Small intestine (tissue), 4 donors: ENCODE data around the gene MOG. TPM values are rescaled to one million over a fixed set of nuclear protein-coding genes. Genes with fewer than 3 reads are reported as not detected.

Experiments
- polyA plus RNA-seq, 4 donors: library from polyadenylated mRNA; stranded (reverse) in 3 of 4; unstranded in 1 of 4; fragments of 200-250 nt in 3 of 4; fragments of 120-200 nt in 1 of 4; gene quantifications; one replicate each; pipeline versions ENCODE4 v1.2.1 to v1.2.3, GENCODE V29; 2013
- donor health status: healthy with polysubstance abuse.
- donor health status: Bipolar disorder and iron deficiency.
- donor health status: healthy.

MOG gene
- polyA plus RNA-seq, 4 donors, result 0.07 TPM; not detected in 3

Other genes with a start within 250 kb of the MOG start
- gene OR12D1, start 242.2 kb upstream of the MOG start, polyA plus RNA-seq, result not detected
- gene OR10C1, start 217.8 kb upstream of the MOG start, polyA plus RNA-seq, result not detected
- gene OR11A1, start 200.0 kb upstream of the MOG start, polyA plus RNA-seq, result not detected
- not detected for gene OR2H1, start 199.9 kb upstream of the MOG start, polyA plus RNA-seq
- not detected for gene MAS1L, start 169.1 kb upstream of the MOG start, polyA plus RNA-seq
- 10 to 100 TPM in 2 of 4 donors, 1 to 10 TPM in 1, not detected in 1; 4.6 to 20.0 (median 17.0) TPM for gene UBD, start 97.4 kb upstream of the MOG start, polyA plus RNA-seq
- gene OR2H2, start 72.0 kb upstream of the MOG start, polyA plus RNA-seq, result not detected
- gene GABBR1, start 23.9 kb upstream of the MOG start, polyA plus RNA-seq, result 10 to 100 TPM in 2 of 4 donors, 1 to 10 TPM in 1, under 1 TPM in 1; 0.22 to 12.2 (median 7.1) TPM
- 1 to 10 TPM in 1 of 4 donors, not detected in 3; 1.4 TPM for gene ZFP57, start 24.1 kb downstream of the MOG start, polyA plus RNA-seq
- gene HLA-F, start 66.3 kb downstream of the MOG start, polyA plus RNA-seq, result 100 to 1,000 TPM in 3 of 4 donors, 1 to 10 TPM in 1; 7.1 to 564 (median 203) TPM
- 1 to 10 TPM in 1 of 4 donors, under 1 TPM in 2, not detected in 1; 0.21 to 5.6 (median 0.85) TPM for gene HLA-G, start 170.7 kb downstream of the MOG start, polyA plus RNA-seq